SHP77 treated with DMSO at 0.1 percent for 48 hours (cell line): ENCODE measurements around the gene KNDC1.
"Not testable (repeated sequence)": the region's sequence is repeated elsewhere in the genome, so short reads cannot be mapped to it uniquely, and the experiment has no call there.

Experiments used
- DNase-seq: peaks from one replicate; lab custom pipeline; 2025; lab: John Stamatoyannopoulos, UW

KNDC1 gene, protein sequence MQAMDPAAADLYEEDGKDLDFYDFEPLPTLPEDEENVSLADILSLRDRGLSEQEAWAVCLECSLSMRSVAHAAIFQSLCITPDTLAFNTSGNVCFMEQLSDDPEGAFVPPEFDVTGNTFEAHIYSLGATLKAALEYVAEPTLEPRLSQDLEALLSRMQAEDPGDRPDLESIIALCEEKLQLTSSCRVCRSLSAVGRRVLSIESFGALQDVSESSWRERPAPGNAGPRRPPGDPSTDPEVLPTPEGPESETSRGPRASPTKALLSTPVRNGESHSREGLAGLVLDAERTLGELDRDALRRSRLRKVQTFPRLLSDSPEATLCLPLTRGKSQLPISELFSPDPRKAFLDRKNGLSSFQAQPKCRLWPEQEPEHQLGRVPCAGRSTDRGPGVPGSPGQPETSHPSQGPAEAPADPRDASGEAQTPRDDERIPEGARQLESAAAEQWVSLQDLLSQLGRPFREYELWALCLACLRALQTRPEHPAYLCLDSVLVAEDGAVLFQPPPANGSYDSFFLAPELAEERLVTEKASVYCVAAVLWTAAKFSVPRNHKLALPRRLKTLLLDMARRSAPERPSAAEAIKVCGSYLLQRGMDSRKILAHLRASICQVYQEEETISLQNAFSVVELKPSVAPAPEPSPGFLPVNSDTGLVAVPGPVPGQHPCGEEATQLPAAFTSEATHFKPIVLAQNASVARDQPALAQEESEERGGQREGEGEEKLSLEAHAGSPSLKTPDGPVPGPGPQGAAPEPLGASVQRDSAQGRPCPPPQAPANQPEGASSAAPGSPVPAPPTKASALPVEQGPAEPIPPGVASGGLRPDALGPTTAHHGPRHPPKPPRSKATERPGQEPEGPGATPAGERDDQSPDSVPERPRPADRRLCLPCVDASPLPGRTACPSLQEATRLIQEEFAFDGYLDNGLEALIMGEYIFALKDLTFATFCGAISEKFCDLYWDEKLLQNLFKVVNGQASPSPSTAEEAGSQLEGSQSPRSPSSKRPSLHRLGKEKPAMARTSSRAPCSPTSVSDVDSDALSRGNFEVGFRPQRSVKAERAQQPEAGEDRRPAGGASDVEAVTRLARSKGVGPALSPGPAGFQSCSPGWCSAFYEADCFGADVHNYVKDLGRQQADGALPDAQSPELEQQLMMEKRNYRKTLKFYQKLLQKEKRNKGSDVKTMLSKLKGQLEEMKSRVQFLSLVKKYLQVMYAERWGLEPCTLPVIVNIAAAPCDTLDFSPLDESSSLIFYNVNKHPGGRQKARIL (N-terminal part only)

GRCh38 chr10:133159950-133160825 lies at the start of gene KNDC1:
TSS of gene KNDC1 (plus strand) at chr10:133160219. CDS start at chr10:133160468, 249 bp downstream.
- DNase-seq: no peak

GRCh38 chr10:133110609-133111275 lies 49.3 kb upstream of the KNDC1 start:
- no peak for DNase-seq

DNA sequence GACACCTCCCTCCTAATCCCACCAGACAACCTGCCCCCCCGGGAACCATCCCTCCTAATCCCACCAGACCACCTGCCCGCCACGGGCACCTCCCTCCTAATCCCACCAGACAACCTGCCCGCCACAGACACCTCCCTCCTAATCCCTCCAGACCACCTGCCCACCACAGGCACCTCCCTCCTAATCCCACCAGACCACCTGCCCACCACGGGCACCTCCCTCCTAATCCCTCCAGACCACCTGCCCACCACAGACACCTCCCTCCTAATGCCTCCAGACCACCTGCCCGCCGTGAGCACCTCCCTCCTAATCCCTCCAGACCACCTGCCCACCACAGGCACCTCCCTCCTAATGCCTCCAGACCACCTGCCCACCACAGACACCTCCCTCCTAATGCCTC lies 48.4 kb upstream of the KNDC1 start:
- DNase-seq: not testable (repeated sequence)

DNA sequence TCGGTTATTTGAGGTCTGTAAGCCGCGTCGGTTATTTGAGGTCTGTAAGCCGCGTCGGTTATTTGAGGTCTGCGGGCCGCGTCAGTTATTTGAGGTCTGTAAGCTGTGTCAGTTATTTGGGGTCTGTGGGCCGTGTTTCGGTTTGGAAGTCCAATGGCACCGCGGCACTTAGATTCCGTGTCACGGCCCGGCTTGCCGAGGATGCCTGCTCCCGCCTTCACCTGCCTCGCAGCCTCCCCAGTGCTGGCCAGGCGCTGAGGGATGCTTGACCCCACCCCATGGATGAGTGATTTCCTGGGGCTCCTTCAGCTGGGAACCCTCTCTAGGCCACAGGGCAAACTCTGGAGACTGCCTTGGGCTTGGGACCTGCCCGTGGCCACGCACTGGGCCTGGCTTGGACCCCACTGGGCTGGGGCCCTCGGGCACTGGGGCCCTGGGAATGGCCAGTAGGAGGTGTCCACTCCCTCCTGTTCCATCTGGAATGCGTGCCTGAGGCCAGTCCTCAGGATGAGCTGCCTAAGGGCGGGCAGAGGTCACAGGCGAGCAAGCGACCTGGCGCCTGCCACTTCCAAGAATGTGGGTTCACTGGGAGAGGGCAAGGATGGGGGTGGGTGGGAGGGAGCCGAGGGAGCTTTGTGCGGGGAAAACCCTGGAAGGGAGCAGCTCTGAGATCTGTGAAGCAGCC lies 46.7 kb upstream of the KNDC1 start:
- no peak for DNase-seq

DNA sequence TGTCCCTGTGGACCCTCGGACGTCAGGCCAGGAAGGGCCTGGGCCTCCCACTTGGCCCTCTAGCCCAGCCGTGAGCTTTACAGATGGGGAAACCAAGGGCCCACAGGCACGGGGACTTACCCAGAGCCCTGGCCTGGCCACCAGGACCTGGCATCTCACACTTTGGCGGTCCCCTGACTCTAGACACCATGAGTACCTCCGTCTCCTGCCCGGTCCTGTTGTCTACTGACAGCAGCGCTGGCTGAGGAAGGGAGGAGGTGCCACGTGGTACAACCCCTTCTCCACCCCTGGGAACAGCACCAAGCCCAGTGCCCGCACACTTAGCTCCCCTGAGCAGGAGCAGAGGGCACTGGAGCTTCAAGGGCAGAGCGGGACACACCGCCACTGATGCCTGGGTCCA lies 46.2 kb upstream of the KNDC1 start:
- DNase-seq: no peak

DNA sequence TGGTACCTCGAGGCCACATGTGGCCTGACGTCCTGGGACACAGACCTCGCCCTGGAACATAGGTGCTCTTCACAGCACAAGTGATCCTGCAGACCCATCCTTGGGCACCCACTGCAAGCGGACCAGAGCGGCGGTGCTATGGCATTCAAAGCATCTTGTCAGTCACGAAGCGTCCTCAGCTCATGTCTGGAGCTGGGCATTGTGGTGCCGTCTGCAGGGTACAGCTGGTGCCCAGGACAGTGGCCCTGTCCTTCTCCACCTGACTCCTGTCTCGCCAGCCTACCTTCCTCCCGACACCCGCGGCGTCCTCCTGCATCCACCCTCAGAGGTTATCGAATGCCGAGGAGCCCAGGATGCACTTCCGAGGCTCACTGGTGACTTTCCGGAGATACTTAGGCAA lies 45.8 kb upstream of the KNDC1 start:
- no peak for DNase-seq

GRCh38 chr10:133114726-133115452 lies 45.1 kb upstream of the KNDC1 start:
- no peak for DNase-seq

DNA sequence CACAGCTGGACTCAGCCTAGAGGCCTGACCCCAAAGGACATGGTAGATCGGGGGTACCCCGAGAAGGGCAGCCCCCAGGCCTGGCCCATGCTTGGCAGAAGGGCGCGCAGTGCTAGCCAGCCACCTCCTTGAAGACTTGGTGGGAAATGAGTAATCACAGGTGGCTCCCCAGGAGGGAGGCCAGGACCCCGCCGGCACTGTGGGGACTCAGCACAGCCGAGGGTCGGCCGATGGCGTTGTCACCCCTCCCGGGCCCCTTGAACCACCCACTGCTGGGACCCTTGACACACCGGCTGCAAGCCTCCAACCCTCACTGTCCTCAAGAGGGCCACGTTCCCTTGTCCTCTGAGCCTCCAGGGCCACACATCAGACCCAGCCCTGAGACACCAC lies 44.6 kb upstream of the KNDC1 start:
- DNase-seq: no peak

GRCh38 chr10:133115976-133116375 lies 44.0 kb upstream of the KNDC1 start:
- DNase-seq: no peak

- no peak for DNase-seq
Measured at GRCh38 chr10:133116455-133116854, 43.6 kb upstream of the KNDC1 start.

DNA sequence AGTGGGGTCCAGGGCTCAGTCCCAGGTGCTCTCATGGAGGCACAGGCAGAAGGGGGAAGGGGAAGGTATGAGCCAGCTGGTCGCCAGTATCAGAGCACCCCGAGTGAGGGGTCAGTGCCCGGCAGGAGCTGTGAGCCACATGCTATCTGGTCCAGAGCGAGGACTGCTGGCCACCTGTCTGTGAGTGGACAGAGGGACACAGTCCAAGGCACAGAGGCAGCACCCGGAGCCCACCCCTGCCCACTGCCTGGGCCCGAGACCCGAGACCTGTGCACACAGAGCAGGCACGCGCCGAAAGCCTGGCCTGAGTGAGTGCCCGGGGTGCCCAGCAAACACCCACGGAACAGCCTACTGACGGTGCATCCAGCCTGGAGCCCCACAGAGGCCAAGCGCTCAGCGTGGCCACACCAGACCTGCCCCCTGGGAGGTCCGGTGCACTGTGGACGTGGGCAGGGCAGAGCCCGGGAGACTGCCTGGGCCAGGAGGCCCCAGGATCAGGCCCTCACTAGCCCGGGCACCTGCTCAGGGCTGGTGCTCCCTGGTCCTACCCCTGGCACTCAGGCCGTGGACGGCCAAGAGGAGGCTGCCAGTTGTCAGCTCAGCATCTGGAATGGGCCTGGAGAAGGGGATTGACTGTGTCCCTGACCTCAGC lies 42.9 kb upstream of the KNDC1 start:
- DNase-seq: no peak

DNA sequence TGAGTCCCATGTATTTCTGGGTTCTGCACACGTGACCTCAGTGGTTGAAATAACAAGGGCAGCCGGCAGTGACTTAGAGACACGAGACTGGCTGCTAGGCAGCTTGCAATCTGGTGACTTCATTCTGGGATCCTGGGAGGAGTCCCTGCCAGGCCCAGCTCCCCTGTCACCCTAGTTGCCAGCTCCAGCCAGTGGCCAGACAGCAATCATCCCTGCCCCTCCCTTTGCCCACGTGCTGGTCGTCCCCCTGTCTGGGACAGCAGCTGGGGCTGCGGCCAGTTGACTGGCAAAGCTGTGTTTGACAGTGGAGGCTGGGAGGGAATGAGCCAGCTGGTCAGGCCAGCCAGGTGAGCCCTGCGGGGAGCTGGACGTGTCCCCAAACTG lies 42.3 kb upstream of the KNDC1 start:
- no peak for DNase-seq

GRCh38 chr10:133121479-133121878 lies 38.5 kb upstream of the KNDC1 start:
- DNase-seq: no peak

DNA sequence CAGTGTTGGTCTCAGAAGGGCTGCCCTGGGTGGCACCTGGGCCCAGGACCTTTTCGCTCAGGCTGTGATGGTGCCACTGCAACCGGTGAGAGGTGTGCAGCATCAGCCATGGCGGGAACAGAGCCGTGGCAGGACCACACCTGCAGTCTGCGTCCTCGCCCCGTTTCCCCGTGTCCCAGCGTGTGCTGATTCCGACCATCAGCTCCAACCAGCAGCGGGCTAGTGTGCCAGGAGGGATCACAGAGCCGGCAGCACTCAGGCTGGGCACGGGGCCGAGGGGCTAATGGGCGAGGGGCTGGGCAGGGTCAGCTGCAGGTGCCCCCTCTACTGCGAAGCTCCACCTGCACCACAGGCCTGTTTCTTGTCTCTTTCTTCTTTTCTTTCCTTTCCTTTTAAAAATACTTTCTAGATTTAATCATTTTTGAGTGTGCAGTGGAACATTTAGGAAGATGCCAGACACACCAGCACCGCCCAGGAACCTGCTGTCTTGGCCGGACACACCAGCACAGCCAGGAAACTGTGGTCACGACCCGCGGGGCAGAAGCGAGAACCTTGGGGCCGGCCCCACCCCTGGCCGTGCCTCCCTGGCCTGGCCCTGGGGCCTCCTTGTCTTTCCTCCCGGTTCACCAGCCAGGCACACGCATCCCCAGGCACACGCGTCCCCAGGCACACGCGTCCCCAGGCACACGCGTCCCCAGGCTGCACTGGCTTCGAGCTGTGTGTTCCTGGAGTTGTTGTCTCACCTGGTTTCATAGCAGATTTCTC lies 37.7 kb upstream of the KNDC1 start:
- no peak for DNase-seq

GRCh38 chr10:133123050-133123745 lies 36.8 kb upstream of the KNDC1 start:
- DNase-seq: no peak

GRCh38 chr10:133123746-133124356 lies 36.2 kb upstream of the KNDC1 start:
- DNase-seq: no peak
